Sigmoid colon (tissue), 7 donors: Measurements from ENCODE around the gene ISYNA1. TPM values are rescaled to one million over a fixed set of nuclear protein-coding genes. Genes with fewer than 3 reads are reported as not detected.
A peak's percentile ranks its signal among the peaks of the same experiment; 100 is the strongest.

ENCODE experiments used
- DNase-seq: peaks from one replicate; pipeline ENCODE4 v3.0.0-alpha.2; 2019
- H3K27ac ChIP-seq, 4 donors: fragments of 200-600 bp; sonication (generic); one replicate each; pipeline ENCODE4 v1.5.1; 2016 to 2019; ENCODE audit warnings: mild to moderate bottlenecking in 1 of 4
- H3K27me3 ChIP-seq, 3 donors: fragments of 200-600 bp; sonication (generic); one replicate each; pipeline ENCODE4 v1.5.1; 2019; ENCODE audit warnings: mild to moderate bottlenecking in 1 of 3
- H3K36me3 ChIP-seq, 4 donors: fragments of 200-600 bp; sonication (generic); one replicate each; pipeline ENCODE4 v1.5.1; 2016 to 2019
- H3K4me1 ChIP-seq, 4 donors: fragments of 200-600 bp; sonication (generic); one replicate each; pipeline ENCODE4 v1.5.1; 2017 to 2019
- H3K4me3 ChIP-seq, 4 donors: fragments of 200-600 bp; sonication (generic); one replicate each; pipeline ENCODE4 v1.5.1; 2017 to 2019; ENCODE audit warnings: mild to moderate bottlenecking in 2 of 4, moderate library complexity in 1 of 4
- H3K9me3 ChIP-seq, 4 donors: fragments of 200-600 bp in 3 of 4; sonication (generic) in 3 of 4; one replicate each; pipeline versions ENCODE4 v1.5.1 to v1.6.1; 2013 to 2019
- EP300 ChIP-seq, 4 donors: sonication (generic); formaldehyde crosslinking; IDR thresholded peaks; one replicate each; pipeline ENCODE4 v1.6.1; 2017; ENCODE audit warnings: antibody characterized with exemption in 4 of 4
- POLR2A ChIP-seq, 2 donors: fragments of 450-650 bp; IDR thresholded peaks; one replicate each; pipeline ENCODE4 v1.6.1; 2016; ENCODE audit warnings: antibody characterized with exemption in 2 of 2, mild to moderate bottlenecking in 2 of 2, moderate library complexity in 2 of 2
- POLR2AphosphoS5 ChIP-seq, 4 donors: sonication (generic); formaldehyde crosslinking; IDR thresholded peaks; one replicate each; pipeline ENCODE4 v1.6.1; 2017; ENCODE audit warnings: antibody characterized with exemption in 4 of 4
- WGBS, 2 donors: extraction: QIAGEN DNeasy Blood & Tissue Kit; methylation state at CpG; one replicate each; pipeline ENCODE4 v1.1.7; 2013; 5-methylcytosine and 5-hydroxymethylcytosine counted together
- intact Hi-C: fragments of 100-400 bp; cut with DNase I; formaldehyde crosslinking; loops from one replicate; pipeline ENCODE4 v1.15.1; 2023
- polyA plus RNA-seq, 3 donors: library from polyadenylated mRNA; stranded (reverse); fragments of 200-250 nt; gene quantifications; one replicate each; pipeline ENCODE4 v1.2.3, GENCODE V29; 2013
- total RNA-seq, 4 donors: library from RNA; depleted of rRNA; stranded (reverse); fragments of >200 nt; gene quantifications; one replicate each; pipeline ENCODE4 v1.1.0, GENCODE V29; 2016
- TF ChIP-seq, protein P1 (sequence below), 4 experiments: fragments of 450-650 bp in 3 of 4; fragments of 200-600 bp in 1 of 4; IDR thresholded peaks; one replicate each; pipeline ENCODE4 v1.5.1; 2016 to 2019; ENCODE audit warnings: antibody characterized with exemption in 4 of 4, mild to moderate bottlenecking in 3 of 4, moderate library complexity in 2 of 4
- donor health status: healthy with polysubstance abuse.
- donor health status: Bipolar disorder and iron deficiency.
- donor health status: healthy.

Gene ISYNA1
- total and polyA plus RNA-seq, 7 donors: 3.7 to 18.7 (median 10.2) TPM

DNA sequence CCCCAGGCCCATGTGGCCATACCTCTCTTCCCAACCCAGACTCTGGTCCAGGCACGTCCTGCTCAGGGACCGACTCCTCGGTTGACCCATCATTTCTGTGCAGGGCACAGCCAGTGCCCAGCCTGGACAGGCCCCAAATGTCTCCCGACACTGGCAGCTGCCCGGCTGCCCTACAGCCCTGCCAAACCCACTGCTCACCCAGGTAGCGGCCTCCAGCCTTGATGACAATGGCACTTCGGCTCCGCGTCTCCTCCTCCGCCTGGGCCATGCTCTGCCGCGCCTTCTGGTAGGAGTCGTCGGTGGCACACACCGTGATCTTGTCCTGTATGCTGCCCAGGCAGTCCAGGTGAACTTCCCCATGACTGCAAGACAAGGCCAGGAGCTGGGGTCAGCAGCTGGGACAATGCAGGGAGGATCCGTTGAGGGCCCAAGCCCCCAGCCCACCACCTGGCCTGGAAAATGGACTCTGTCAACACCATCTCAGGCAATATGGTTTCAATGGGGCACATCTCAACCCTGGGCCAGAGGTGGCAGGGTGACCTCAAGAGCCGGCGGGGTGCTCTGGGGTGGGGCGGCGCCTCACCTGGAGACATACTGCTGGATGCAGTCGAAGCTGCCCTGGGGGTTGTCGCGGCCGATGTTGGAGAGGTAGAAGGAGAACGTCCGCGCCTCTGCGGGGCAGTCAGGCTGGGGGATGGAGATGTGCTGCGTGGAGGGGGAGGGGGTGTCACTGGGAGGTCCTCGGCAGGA lies 27.5 kb upstream of the ISYNA1 start:
- Histone ChIP-seq H3K4me3 (no peak overlapping the region), H3K27ac (peak overlapping the region; percentile 69 to 92 (median 85)), H3K27me3 (no peaks in the 10 kb centered on the region), H3K36me3 (peaks cover 0 to 17% (median 5%) of the 10 kb centered on the region in 4 donors), H3K9me3 (no peaks in the 10 kb centered on the region), H3K4me1 (peaks cover 0 to 77% (median 68%) of the 10 kb centered on the region in 4 donors)
- WGBS, 2 donors: 90 to 94% methylated on average over 30 of the region's 30 CpGs
- intact Hi-C loops: loop anchor here (10.0 kb wide), 1 partner anchor 189 kb away; no protein-coding TSS in a partner anchor
- no peak for TF ChIP-seq POLR2A (IDR thresholded peaks at IDR 0.05)
- TF ChIP-seq EP300 (IDR thresholded peaks at IDR 0.05): no peak
- TF ChIP-seq POLR2AphosphoS5 (IDR thresholded peaks at IDR 0.05): no peak
- TF ChIP-seq, protein P1, sequence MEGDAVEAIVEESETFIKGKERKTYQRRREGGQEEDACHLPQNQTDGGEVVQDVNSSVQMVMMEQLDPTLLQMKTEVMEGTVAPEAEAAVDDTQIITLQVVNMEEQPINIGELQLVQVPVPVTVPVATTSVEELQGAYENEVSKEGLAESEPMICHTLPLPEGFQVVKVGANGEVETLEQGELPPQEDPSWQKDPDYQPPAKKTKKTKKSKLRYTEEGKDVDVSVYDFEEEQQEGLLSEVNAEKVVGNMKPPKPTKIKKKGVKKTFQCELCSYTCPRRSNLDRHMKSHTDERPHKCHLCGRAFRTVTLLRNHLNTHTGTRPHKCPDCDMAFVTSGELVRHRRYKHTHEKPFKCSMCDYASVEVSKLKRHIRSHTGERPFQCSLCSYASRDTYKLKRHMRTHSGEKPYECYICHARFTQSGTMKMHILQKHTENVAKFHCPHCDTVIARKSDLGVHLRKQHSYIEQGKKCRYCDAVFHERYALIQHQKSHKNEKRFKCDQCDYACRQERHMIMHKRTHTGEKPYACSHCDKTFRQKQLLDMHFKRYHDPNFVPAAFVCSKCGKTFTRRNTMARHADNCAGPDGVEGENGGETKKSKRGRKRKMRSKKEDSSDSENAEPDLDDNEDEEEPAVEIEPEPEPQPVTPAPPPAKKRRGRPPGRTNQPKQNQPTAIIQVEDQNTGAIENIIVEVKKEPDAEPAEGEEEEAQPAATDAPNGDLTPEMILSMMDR (IDR thresholded peaks at IDR 0.05): no peak
- DNase-seq: peak; percentile 69

DNA sequence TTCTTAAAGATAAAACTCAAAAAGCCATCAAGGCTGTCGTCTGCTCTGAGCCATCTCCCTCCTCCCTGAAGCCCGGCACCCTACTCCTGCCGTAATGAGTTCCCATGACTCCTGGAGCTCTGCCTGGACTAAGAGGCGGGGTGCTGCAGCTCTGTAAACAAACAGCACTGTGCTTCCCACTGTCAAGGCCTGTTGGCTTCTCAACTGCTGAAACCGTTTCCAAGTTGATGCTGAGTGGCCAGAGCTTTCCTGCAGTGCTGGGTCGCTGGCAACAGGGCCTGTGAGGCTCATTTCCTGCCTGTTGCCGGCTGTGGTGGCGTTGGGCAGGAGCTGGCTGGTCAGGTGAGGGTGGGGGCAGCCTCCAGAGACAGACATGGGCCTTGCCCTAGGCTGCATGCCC lies 26.7 kb upstream of the ISYNA1 start:
- Histone ChIP-seq H3K4me3 (no peak overlapping the region), H3K27ac (peak overlapping the region; percentile 69 to 92 (median 85)), H3K4me1 (peaks cover 0 to 77% (median 68%) of the 10 kb centered on the region in 4 donors), H3K27me3 (no peaks in the 10 kb centered on the region), H3K36me3 (peaks cover 0 to 14% (median 5%) of the 10 kb centered on the region in 4 donors), H3K9me3 (no peaks in the 10 kb centered on the region)
- WGBS, 2 donors: 8 to 16% methylated on average over 8 of the region's 8 CpGs
- intact Hi-C loops: loop anchor here (5.0 to 10.0 kb wide), 2 partner anchors 58 to 190 kb away; partner anchors contain the start of gene ELL
- TF ChIP-seq, protein P1 (IDR thresholded peaks at IDR 0.05): no peak
- TF ChIP-seq EP300 (IDR thresholded peaks at IDR 0.05): peak in 2 of 4 donors; percentile 60 to 77
- peak; percentile 64 to 88 (median 74) for TF ChIP-seq POLR2AphosphoS5 (IDR thresholded peaks at IDR 0.05)
- no peak for TF ChIP-seq POLR2A (IDR thresholded peaks at IDR 0.05)
- DNase-seq: peak; percentile 98

DNA sequence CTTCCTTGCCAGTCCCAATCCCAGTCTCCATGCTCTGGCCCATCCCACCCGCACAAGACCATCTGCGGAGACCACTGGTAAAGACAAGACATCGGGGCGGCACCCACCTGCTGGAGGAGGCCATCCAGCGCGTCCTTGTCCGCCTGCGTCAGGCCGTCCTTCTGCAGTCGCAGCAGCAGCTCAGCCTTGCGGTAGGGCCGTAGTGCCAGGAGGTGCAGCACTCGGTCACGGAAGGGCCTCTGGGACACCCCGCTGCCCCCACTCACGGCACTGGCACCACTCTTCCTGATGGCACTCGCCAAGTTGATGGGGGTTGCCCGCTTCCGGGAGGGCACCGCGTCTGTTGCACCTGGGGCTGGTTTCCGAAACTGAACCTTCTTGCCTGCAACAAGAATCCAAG lies 23.5 kb upstream of the ISYNA1 start:
- TF ChIP-seq POLR2AphosphoS5 (IDR thresholded peaks at IDR 0.05) (no peak), EP300 (IDR thresholded peaks at IDR 0.05) (no peak), POLR2A (IDR thresholded peaks at IDR 0.05) (no peak)
- TF ChIP-seq, protein P1 (IDR thresholded peaks at IDR 0.05): no peak
- 95 to 97% methylated on average over 22 of the region's 22 CpGs for WGBS, 2 donors
- H3K4me3 ChIP-seq: no peak overlapping the region
- H3K4me1 ChIP-seq: peaks cover 0 to 85% (median 79%) of the 10 kb centered on the region in 4 donors
- intact Hi-C loops: loop anchor here (5.0 to 10.0 kb wide), 2 partner anchors 61 to 193 kb away; partner anchors contain the start of gene ELL
- peak; percentile 73 for DNase-seq
- peaks cover 0 to 24% (median 7%) of the 10 kb centered on the region in 4 donors for H3K36me3 ChIP-seq
- H3K27ac ChIP-seq: peak overlapping the region; percentile 74 to 92 (median 87)
- no peaks in the 10 kb centered on the region for H3K27me3 ChIP-seq
- no peaks in the 10 kb centered on the region for H3K9me3 ChIP-seq

DNA sequence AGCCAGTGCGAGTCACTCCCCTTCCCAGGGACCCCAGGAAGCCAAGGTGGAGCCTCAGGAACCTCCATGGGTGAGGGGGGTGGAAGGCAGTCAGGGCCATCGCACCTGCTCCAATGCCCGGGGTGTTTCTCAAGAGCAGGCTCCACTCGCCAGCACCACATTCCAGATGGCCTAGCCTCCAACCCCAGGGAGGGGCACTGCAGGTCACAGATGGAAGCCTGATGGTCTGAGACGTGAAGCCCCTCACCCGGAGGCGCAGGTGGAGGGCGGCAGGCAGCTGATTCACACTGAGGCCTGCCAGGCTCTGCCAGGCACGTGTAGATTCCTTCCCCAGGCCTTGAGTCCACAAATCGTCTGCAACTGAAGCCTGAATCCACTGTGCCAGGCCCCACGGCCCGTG lies 23.0 kb upstream of the ISYNA1 start:
- peaks cover 0 to 83% (median 77%) of the 10 kb centered on the region in 4 donors for H3K4me1 ChIP-seq
- intact Hi-C loops: loop anchor here (5.0 to 10.0 kb wide), 2 partner anchors 61 to 194 kb away; partner anchors contain the start of gene ELL
- H3K27ac ChIP-seq: peak overlapping the region; percentile 74 to 92 (median 87)
- 87% methylated on average over 12 of the region's 12 CpGs for WGBS, 2 donors
- no peaks in the 10 kb centered on the region for H3K9me3 ChIP-seq
- peak; percentile 76 for DNase-seq
- H3K36me3 ChIP-seq: peaks cover 0 to 24% (median 7%) of the 10 kb centered on the region in 4 donors
- H3K27me3 ChIP-seq: no peaks in the 10 kb centered on the region
- no peak overlapping the region for H3K4me3 ChIP-seq
- TF ChIP-seq, protein P1 (IDR thresholded peaks at IDR 0.05): no peak
- no peak for TF ChIP-seq EP300 (IDR thresholded peaks at IDR 0.05)
- no peak for TF ChIP-seq POLR2A (IDR thresholded peaks at IDR 0.05)
- no peak for TF ChIP-seq POLR2AphosphoS5 (IDR thresholded peaks at IDR 0.05)
